GM12865 (cell line): ENCODE data around the gene ELMO1.

Source experiments
- DNase-seq: peaks from one replicate; pipeline ENCODE4 v3.0.0; 2010; ENCODE audit warnings: low read depth
- H3K4me3 ChIP-seq: 2 replicates; pipeline ENCODE4 v1.5.1; 2011; ENCODE audit warnings: mild to moderate bottlenecking, low read depth, low read length, control low read depth
- CTCF ChIP-seq: IDR thresholded peaks from 2 replicates; pipeline ENCODE4 v1.5.1; 2011; ENCODE audit warnings: low read length, control low read depth, low read depth, inconsistent platforms; ENCODE audit not compliant: insufficient read depth; ENCODE audit errors: missing control alignments

ELMO1 gene

GRCh38 chr7:37265876-37266275 lies 182.8 kb downstream of the ELMO1 start:
- DNase-seq: no peak
- no peak for TF ChIP-seq CTCF
- H3K4me3 ChIP-seq: no peak overlapping the region

- DNase-seq: no peak
- H3K4me3 ChIP-seq: no peak overlapping the region
- no peak for TF ChIP-seq CTCF
These were observed 183.7 kb downstream of the ELMO1 start for GRCh38 chr7:37265006-37265405.

GRCh38 chr7:37262181-37262580 lies 186.5 kb downstream of the ELMO1 start:
- no peak for TF ChIP-seq CTCF
- DNase-seq: no peak
- H3K4me3 ChIP-seq: no peak overlapping the region

GRCh38 chr7:37259319-37259821 lies 189.3 kb downstream of the ELMO1 start:
- no peak for DNase-seq
- H3K4me3 ChIP-seq: no peak overlapping the region
- no peak for TF ChIP-seq CTCF

GRCh38 chr7:37256631-37257030 lies 192.0 kb downstream of the ELMO1 start:
- TF ChIP-seq CTCF: no peak
- H3K4me3 ChIP-seq: no peak overlapping the region
- DNase-seq: no peak

- H3K4me3 ChIP-seq: no peak overlapping the region
- DNase-seq: no peak
- no peak for TF ChIP-seq CTCF
These were observed 193.2 kb downstream of the ELMO1 start for GRCh38 chr7:37255327-37255944.

GRCh38 chr7:37251222-37251621 lies 197.4 kb downstream of the ELMO1 start:
- no peak for TF ChIP-seq CTCF
- DNase-seq: no peak
- no peak overlapping the region for H3K4me3 ChIP-seq
